ENCODE measurements around the gene THEM5.

DNA sequence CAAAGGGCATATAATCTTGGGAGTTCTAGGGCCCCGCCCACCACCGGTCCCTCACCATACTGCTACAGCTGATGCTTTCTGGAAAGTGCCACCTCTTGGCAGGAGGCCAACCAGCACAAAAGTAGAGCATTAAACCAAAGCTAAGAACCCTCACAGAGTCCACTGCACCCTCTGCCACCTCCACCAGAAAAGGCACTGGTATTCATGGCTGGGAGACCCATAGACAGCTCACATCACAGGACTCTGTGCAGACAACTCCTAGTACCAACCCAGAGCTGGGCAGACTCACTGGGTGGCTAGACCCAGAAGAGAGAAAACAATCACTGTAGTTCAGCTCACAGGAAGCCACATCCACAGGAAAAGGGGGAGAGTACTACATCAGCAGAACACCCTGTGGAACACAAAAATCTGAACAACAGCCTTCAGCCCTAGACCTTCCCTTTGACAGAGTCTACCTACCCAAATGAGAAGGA, 45.0 kb upstream of the THEM5 start:
- no peak for TF ChIP-seq EZH2 (IDR thresholded peaks at IDR 0.05; ENCODE audit: insufficient read depth, poor library complexity, severe bottlenecking)
- no peak for TF ChIP-seq EZH2phosphoT487 (IDR thresholded peaks at IDR 0.05; ENCODE audit: insufficient read depth, low read depth)
